ENCODE results near the gene ZFX.
"Not testable (repeated sequence)": the region's sequence is repeated elsewhere in the genome, so short reads cannot be mapped to it uniquely, and the experiment has no call there.

ZFX gene

DNA sequence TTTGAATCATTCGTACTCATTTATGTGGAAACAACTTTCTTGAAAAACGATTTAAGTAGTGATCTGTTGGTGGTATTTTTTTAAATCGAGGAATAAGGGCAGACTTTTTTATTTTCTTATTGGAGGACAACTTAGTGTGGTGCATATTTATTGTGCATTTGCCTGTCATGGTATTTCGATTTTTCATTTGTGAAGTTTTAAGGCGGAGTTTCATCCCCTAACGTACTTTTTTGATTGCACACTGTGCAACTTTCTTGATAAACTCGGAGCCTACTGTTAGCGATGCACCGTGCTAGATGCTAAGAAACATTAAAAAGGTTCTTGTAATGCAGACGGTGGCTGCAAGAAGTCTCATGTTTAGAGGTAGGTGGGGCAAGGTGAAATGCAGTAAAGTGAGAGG, 1.4 kb downstream of the ZFX start:
- no peak for DNase-seq (ENCODE audit: insufficient read length, low spot score)
- peak; percentile 78 for FAIRE-seq

DNA sequence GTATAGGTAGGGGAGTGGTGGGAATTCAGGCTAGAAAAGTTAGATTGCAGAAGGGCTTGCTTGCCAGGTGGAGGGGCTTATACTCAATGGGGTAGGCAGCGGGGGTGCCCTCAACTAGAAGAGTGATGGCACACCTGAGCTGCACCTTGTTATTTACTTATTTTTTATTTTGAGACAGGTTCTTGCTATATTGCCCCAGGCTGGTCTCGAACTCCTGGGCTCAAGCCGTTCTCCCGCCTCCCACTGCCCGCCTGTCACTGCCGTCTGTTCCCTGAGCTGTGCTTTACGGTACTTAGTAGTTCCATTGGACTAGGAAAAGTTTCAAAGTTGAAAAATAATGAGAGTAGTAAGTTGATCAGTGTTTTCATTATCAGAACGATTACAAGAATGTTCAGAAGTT, 2.0 kb downstream of the ZFX start:
- DNase-seq (ENCODE audit: insufficient read length, low spot score) (no peak), FAIRE-seq (peak; percentile 45)

DNA sequence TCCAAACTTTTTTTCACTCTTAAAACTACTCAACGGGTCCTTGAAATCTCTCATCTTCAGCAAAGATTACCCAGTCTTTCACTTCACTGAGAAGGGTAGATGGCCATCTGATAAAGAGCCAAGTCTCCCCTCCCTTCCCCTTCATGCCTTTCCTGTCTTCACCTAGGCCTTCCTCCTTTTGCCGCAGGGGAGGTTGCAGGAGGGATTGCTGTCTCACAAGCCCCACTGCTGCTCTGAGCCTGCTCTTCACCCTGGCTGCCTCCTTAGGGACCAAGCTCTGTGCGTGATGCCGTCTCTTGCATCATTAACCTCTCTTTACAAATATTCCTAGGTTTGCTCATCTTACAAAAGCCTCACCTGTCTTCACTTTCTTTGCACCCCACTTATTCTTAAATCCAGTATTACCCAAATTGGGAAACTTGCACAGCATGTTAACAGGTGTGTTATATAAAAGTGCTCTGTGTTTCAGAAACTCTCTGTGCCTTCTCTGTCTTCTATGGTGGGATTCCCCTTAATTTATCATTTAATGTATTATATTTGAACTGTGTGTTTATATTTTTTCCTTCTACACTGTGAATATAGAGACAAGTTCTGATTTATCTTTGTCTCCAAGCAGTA, 3.8 kb downstream of the ZFX start:
- DNase-seq (ENCODE audit: insufficient read length, low spot score) (no peak), FAIRE-seq (peak; percentile 89)

DNA sequence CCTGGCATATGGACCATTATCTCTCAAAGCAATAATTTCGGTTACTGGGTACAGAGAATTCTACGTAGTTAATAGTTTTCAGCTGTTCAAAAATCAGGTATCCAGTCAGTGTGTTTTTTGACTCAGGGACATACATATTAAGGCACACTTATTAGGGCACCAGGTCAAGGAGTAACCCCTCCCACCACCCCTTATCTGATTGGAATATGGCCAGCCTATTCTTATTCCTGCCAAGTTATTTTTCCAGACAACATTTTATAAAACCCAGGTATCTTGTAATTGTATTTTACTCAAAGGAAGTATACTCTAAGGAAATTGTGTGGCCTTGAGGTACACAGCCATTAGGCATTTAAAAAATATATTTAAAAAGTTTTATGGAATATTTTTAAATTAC, 4.3 kb downstream of the ZFX start:
- FAIRE-seq (peak; percentile 80), DNase-seq (ENCODE audit: insufficient read length, low spot score) (no peak)

DNA sequence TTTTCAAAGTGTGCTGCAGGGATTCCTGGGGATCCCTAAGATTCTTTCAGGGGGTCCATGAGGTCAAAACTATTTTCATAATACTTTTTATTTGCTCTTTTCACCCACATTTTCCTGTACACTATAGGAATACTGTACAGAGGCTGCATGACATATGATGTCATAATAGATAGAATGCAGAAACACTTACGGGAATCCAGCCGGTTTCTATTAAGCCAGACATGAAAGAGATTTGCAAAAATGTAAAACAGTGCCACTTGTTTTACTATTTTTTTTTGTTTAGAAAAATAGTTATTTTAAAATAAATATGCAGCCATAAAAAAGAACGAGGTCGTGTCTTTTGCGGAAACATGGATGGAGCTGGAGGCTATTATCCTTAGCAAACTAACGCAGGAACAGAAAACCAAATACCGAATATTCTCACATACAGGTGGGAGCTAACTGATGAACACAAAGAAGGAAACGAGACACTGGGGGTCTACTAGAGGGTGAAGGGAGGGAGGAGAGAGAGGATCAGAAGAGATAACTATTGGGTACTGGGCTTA, 5.0 kb downstream of the ZFX start:
- peak; percentile 86 for FAIRE-seq

DNA sequence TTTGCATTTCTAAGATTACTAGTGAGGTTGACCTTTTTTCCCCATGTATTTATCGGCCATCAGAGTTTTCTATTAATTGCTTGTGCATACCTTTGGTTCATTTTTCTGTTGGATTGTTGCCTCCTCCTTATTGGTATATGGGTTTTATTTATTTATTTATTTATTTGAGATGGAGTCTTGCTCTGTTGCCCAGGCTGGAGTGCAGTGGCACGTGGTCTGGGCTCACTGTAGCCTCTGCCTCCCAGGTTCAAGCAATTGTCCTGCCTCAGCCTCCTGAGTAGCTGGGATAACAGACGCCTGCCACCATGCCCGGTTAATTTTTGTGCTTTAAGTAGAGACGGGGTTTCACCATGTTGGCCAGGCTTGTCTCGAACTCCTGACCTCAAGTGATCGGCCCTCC, 6.2 kb downstream of the ZFX start:
- DNase-seq (ENCODE audit: insufficient read length, low spot score); FAIRE-seq: not testable (repeated sequence)

More for the DNA sequence above, 5.0 kb downstream of the ZFX start:
- DNase-seq (ENCODE audit: insufficient read length, low spot score): no peak

DNA sequence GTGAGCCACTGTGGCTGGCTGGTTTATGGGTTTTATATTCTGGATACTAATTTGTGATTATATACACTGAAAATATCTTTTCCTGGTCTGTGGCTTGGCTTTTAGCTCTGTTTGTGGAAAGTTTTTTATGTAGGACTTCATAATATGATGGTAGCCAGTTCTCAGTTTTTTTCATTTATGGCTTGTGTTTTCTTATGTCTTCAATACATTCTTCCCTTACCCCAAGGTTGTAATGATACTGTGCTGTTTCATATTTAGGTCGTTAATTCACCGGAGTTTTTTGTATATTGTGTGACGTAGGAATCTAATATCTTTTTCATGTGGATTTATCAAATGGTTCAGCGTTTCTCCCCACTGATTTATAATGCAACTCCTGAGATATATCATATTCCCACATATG, 6.6 kb downstream of the ZFX start:
- no peak for FAIRE-seq
- DNase-seq (ENCODE audit: insufficient read length, low spot score): no peak

DNA sequence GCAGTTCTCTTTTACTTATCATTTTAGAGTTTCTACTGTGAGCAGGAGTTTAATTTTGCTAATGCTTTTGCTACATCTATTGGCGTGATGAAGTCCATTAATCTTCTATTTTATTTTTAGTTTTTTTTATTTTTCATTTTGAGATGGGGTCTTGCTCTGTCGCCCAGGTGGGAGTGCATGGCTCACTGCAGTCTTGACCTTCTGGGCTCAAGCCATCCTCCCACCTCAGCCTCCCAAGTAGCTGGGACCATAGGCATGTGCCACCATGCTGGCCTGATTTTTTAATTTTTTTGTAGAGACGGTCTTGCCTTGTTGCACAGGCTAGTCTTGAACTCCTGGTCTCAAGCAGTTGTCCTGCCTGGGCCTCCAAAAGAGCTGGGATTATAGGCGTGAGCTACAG, 9.4 kb downstream of the ZFX start:
- DNase-seq (ENCODE audit: insufficient read length, low spot score): no peak
- no peak for FAIRE-seq

DNA sequence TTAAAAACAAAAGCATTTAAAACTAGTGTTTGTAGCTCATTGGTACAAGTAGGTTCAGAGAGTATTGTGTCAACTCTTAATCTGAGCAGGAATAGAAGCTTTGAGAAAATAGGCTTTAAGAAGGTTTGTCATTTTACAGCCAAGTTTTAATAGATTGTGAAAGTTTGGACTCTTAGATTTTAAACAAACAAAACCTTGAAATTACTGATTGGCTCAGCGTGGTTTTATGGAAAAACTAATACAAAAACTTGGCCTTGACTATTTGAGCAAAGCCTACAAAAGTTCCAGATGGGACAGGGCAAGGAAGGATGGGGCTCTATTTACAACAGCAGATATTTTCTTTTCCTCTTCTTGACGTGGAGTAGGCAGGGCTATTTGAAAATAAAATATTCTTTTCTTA, 16.5 kb downstream of the ZFX start:
- no peak for DNase-seq (ENCODE audit: insufficient read length, low spot score)
- no peak for FAIRE-seq

DNA sequence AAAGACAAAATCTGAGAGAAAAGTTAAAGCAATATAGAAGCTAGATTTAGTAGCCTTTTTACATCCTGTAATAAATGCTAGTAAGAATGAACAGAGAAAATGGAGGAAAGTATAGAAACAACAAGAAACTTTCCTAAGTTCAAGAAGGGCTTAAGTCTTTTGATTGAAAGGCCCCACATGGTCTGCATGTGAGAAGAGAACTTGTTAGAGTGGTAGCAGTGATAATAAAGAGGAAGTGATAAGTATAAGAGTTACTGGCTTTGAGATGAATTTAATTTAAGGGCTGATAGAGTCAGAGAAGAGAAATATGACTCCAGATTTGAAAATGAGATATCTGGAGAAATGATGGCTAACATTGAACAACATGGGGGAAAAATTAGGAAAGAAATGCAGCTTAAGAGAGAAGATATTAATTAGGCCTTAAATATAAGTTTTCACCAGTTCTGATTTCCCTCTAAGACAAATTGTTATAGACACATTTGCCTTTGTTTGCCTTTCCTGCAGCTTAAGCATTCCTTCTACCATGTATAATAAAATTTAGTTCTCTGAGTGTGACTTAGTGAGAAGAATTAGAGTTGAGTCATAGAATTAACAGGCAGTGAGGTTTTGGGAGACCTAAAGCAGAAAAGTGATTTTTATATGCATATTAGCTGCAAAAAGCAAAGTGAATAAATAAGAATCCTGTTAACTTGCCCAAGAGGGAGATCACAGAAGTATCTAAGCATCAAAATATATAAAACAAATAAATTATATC, 18.4 kb downstream of the ZFX start:
- FAIRE-seq: no peak
- no peak for DNase-seq (ENCODE audit: insufficient read length, low spot score)

DNA sequence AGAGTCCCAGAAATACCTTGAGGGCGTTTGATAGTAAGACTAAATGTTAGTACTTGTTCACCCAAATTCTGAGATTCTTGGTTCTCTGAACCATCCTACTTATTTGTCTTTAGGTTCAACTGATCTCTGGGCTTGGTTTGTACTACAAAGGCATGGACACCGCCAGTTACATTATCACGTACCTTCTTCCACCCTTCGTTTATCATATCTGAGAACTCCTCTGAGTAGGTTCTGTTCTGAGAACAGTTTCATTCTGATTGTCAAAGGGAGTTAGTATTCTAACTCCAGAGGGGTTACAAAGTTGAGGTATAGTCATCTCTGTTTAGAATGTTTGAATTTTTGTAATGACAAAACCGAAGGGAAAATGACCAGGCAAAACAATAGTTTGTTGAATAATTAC, 19.3 kb downstream of the ZFX start:
- FAIRE-seq (no peak), DNase-seq (ENCODE audit: insufficient read length, low spot score) (no peak)

DNA sequence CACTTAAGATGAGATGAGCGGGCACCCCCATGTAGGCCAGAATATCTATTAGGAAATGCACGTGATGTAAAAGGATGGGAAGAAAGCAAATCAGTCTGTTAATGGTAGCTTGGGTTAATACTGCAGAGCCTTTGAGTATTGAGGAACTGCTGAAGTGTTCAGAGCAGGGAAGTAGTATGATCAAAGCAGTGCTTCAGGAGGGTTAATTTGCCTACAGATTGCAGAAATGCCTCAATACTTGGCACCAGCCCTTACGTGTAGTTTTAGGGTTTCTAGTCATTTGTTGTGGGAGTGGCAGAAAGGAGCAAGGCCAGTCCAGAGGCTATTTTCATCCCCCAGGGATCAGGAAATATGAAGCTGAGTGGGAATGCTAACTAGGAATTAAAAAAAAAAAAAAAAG, 19.7 kb downstream of the ZFX start:
- FAIRE-seq (peak; percentile 40), DNase-seq (ENCODE audit: insufficient read length, low spot score) (no peak)

DNA sequence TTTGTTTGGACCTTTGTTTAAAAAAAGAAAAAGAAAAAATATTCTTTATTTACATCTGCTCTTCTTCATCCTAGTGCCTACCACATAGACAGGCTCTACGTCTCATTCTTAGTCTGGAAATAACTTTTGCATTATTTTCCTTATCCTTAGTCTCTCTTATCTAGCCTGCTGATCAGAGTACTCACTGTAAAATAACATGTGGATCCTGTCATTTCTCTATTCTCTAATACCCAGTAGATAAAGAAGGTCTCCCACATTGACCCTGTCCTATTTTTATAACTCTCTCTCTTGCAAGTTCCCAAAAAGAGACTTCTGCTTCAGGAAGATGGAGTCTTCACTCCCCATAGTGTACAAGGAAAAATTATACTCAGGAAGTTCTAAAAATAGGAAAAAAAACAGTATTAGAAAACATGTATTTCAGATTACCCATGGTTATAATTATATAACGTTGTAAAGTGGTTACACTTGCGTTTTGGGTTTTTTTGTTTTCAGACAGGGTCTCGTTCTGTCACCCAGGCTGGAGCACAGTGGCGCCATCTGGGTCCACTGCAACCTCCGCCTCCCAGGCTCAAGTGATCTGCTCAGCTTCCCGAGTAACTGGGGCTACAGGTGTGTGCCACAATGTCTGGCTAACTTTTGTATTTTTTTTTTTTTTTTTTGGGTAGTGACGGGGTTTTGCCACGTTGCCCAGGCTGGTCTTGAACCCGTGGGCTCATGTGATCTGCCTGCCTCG, 23.8 kb downstream of the ZFX start:
- no peak for DNase-seq (ENCODE audit: insufficient read length, low spot score)
- no peak for FAIRE-seq

DNA sequence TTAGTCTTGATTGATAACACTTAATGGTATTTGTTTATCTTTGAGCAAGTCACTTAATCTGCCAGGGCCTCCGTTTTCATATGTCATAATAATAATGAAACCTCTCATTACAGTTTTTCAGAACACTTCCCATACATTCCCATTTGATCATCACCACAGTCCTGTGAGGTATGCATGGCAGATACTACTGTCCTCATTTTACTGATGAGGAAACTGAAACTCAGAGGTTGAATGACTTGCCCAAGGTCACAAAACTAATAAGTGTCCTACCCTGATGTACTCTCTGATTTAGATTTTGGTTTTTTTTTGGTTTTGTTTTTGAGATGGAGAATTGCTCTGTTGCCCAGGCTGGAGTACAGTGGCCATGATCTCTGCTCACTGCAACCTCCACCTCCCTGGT, 25.7 kb downstream of the ZFX start:
- FAIRE-seq: no peak
- DNase-seq (ENCODE audit: insufficient read length, low spot score): no peak

DNA sequence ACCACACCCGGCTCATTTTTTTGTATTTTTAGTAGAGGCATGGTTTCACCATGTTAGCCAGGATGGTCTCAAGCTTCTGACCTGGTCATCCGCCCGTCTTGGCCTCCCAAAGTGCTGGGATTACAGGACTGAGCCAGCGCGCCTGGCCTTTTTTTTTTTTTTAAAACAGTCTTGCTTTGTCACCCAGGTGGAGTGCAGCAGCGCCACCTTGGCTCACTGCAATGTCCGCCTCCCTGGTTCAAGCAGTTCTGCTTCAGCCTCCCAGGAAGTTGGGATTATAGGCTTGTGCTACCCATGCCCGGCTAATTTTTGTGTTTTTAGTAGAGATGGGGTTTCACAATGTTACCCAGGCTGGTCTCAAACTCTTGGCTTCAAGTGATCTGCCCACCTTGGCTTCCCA, 28.9 kb downstream of the ZFX start:
- FAIRE-seq: no peak
- no peak for DNase-seq (ENCODE audit: insufficient read length, low spot score)

DNA sequence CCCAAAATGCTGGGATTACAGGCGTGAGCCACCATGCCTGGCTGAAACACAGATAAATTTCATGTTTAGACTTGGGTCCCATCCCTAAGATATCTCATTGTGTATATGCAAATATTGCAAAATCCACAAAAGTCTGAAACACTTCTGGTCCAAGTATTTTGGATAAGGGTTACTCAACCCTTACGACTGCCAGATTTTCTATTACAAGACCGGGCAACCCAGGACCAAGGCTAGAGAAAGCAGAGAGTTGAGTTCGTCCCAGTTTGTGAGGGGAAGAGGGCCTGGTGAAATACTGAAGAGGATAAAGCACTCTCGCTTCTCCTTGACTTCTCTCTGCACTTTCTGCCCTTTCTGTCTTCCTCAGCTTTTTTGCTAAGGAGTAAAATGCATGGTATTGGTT, 34.5 kb downstream of the ZFX start:
- no peak for FAIRE-seq
- DNase-seq (ENCODE audit: insufficient read length, low spot score): no peak

DNA sequence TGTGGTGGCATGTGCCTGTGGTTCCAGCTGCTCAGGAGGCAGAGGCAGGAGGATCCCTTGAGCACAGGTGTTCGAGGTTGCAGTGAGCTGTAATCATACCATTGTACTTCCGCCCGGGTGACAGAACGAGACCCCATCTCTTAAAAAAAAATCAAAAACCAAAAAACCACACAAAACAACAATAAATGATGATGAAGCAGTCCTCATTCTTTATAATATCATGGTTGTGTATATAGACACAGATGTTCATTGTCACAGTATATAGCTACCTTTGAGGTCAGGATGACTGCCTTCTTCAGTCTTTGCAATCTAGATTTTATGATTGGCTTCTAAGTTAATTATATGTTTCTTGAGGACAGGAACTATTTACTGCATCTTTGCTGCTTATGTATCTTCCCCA, 37.0 kb downstream of the ZFX start:
- FAIRE-seq (no peak), DNase-seq (ENCODE audit: insufficient read length, low spot score) (no peak)

DNA sequence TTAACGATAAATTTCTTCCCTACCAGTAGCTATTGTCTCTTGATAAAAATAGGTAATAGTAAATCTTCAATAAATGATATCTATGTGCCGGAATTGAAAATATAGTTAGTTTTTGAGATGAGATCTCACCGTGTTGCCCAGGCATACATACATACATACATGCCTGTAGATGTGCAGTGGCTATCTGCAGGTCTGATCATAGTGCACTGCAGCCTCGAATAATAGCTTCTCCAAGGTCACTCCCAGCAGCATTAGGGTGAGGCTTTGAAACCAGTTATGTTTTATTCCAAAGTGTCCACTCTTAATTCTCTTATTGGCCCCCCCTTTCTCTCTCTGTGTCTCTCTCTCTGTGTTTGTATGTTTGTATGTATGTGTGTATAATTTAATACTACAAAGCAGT, 37.5 kb downstream of the ZFX start:
- DNase-seq (ENCODE audit: insufficient read length, low spot score): no peak
- FAIRE-seq: peak; percentile 8

DNA sequence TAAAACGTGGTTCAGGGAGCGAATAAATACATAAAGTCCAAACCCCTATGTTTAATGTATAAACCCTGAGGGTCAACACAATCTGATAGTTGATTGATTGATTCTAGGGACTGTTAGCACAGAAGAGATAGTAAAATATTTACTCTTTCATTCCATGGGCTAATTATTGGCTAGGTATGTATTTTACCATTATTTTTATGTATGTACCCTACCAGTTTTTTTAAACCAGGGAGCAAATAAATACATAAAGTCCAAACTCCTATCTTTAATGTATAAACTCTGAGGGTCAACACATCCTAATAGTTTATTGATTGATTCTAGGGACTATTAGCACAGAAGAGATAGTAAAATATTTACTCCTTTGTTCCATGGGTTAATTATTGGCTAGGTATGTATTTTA, 40.0 kb downstream of the ZFX start:
- DNase-seq (ENCODE audit: insufficient read length, low spot score) (no peak), FAIRE-seq (no peak)

DNA sequence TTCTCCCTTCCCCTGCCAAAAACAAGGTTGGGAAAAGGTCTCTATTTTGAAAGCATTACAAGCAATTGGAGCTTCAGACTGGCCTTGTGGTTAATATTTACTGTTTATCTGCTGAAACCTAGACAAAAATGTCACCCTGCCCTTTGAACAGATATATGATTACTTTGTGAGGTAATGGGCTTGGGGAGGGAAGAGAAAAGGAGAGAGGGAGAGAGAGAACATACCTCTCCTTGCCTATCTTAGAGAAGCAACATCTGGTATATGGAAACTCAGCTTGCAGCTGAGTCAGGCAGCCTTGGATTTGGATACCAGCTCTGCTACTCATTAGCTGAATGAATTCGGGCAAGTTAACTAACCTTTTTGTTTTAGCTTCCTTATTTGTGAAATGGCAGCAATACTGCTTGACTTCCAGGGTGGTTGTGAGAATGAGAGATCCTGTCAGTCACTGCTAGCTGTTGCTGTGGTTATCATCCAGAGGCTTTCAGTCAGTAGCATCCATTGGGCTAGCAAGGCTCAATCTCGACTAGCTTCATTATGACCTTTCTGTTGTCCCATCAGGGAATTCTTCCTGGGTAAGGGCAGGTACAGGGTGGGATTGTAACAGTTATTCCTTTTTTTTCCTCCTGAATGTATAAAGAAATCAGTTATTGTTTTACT, 41.1 kb downstream of the ZFX start:
- DNase-seq (ENCODE audit: insufficient read length, low spot score) (no peak), FAIRE-seq (peak; percentile 56)

DNA sequence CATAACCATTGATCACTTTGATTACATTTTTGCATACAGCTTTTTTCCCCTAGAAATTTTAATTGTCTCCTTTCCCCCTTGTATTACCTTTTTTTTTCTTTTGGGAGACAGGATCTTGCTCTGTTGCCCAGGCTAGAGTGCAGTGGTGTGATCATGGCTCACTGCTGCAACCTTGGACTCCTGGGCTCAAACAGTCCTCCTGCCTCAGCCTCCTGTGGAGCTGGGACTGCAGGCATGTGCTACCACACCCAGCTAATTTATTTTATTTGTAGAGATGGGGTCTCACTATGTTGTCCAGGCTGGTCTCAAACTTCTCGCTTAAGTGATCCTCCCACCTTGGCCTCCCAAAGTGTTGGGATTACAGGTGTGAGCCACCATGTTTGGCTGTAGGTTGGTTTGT, 47.0 kb downstream of the ZFX start:
- no peak for FAIRE-seq

More for the DNA sequence above, 47.0 kb downstream of the ZFX start:
- no peak for DNase-seq (ENCODE audit: insufficient read length, low spot score)
